Peyer's patch (tissue), 4 donors: ENCODE measurements around the gene SNRNP25. TPM values are rescaled to one million over a fixed set of nuclear protein-coding genes. Genes with fewer than 3 reads are reported as not detected.

ENCODE experiments used
- DNase-seq, 3 donors: peaks; one replicate each; pipeline ENCODE4 v3.0.0-alpha.2; 2017 to 2019
- H3K27ac ChIP-seq, 4 donors: fragments of 200-600 bp; sonication (generic); one replicate each; pipeline ENCODE4 v1.5.1; 2016 to 2019
- H3K27me3 ChIP-seq, 2 donors: fragments of 200-600 bp; sonication (generic); one replicate each; pipeline ENCODE4 v1.5.1; 2019
- H3K36me3 ChIP-seq, 3 donors: fragments of 200-600 bp; sonication (generic); one replicate each; pipeline ENCODE4 v1.5.1; 2016 to 2019
- H3K4me1 ChIP-seq, 4 donors: fragments of 200-600 bp; sonication (generic); one replicate each; pipeline ENCODE4 v1.5.1; 2016 to 2019
- H3K4me3 ChIP-seq, 4 donors: fragments of 200-600 bp; sonication (generic); 1 replicate in 3 of 4; 2 replicates in 1 of 4; pipeline ENCODE4 v1.5.1; 2016 to 2019; ENCODE audit warnings: mild to moderate bottlenecking in 1 of 4
- H3K9me3 ChIP-seq, 4 donors: fragments of 200-600 bp; sonication (generic); one replicate each; pipeline ENCODE4 v1.5.1; 2016 to 2019; ENCODE audit warnings: mild to moderate bottlenecking in 1 of 4
- POLR2A ChIP-seq, 2 donors: fragments of 450-650 bp; IDR thresholded peaks; one replicate each; pipeline ENCODE4 v1.5.1; 2017; ENCODE audit warnings: antibody characterized with exemption in 2 of 2, mild to moderate bottlenecking in 2 of 2, moderate library complexity in 2 of 2
- total RNA-seq, 4 donors: library from RNA; depleted of rRNA; stranded (reverse); fragments of >200 nt; gene quantifications; one replicate each; pipeline ENCODE4 v1.1.0, GENCODE V29; 2016
- TF ChIP-seq, protein P1 (sequence below), 6 experiments: fragments of 450-650 bp in 4 of 6; fragments of 200-600 bp in 2 of 6; sonication (generic) in 1 of 6; IDR thresholded peaks; one replicate each; pipeline ENCODE4 v1.5.1; 2017 to 2019; ENCODE audit warnings: antibody characterized with exemption in 6 of 6, mild to moderate bottlenecking in 3 of 6, moderate library complexity in 1 of 6

The SNRNP25 gene
- total RNA-seq, 4 donors from 2014 or later, result 8.7 to 17.6 (median 14.4) TPM

DNA sequence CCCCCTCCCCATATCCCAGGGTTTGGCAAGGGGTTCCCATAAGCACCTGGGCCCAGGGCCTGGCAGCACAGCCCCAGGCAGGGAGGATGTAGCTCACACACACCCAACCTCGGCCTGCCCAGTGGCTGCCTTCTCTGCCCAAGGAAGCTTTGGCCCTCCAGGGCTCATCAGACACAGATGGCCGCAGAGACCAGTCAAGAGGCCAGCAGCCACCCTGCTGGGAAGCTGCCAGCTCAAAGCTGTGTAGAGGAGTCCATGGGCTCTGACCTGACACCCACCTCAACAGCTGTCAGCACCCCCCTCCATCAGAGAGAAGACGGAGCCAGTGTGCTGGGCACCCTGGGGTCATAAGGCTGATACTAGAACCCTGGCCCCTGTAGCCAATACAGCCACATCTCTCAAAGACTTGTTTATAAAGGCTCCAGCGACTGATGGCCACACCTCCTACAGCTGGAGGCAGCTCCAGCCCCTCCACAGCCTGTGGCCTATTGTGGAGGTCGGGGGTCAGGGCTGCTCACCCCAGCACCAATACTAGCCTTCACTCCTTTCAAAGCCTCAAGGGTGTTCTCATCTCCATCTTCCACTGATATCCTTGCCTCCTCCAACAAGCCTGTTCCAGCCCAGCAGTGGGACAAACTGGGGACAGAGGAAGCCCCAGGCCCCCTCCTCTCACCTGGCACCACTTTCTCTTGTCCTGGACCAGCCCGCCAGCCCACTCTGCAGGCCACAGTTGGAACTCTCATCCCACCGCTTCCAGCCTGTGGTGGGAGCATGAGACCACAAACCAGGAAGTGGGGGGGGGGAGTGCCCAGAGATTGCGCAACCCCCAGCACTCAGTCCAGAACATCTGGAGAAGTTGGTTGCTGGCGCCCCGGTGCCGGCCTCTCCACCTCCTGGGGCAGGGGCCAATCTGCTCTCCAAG lies 22.2 kb downstream of the SNRNP25 start:
- H3K36me3 ChIP-seq, result peaks cover 0 to 12% (median 0%) of the 10 kb centered on the region in 3 donors
- TF ChIP-seq, protein P1, sequence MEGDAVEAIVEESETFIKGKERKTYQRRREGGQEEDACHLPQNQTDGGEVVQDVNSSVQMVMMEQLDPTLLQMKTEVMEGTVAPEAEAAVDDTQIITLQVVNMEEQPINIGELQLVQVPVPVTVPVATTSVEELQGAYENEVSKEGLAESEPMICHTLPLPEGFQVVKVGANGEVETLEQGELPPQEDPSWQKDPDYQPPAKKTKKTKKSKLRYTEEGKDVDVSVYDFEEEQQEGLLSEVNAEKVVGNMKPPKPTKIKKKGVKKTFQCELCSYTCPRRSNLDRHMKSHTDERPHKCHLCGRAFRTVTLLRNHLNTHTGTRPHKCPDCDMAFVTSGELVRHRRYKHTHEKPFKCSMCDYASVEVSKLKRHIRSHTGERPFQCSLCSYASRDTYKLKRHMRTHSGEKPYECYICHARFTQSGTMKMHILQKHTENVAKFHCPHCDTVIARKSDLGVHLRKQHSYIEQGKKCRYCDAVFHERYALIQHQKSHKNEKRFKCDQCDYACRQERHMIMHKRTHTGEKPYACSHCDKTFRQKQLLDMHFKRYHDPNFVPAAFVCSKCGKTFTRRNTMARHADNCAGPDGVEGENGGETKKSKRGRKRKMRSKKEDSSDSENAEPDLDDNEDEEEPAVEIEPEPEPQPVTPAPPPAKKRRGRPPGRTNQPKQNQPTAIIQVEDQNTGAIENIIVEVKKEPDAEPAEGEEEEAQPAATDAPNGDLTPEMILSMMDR (IDR thresholded peaks at IDR 0.05), result peak in 3 of 6 experiments; percentile 8 to 18 (median 18)
- TF ChIP-seq POLR2A (IDR thresholded peaks at IDR 0.05), result no peak
- no peaks in the 10 kb centered on the region for H3K27me3 ChIP-seq
- peak; percentile 37 to 78 (median 66) for DNase-seq
- H3K9me3 ChIP-seq, result no peaks in the 10 kb centered on the region
- H3K4me1 ChIP-seq, result peaks cover 0 to 60% (median 25%) of the 10 kb centered on the region in 4 donors
- no peak overlapping the region for H3K4me3 ChIP-seq
- peak overlapping the region; percentile 7 to 92 (median 89) for H3K27ac ChIP-seq

DNA sequence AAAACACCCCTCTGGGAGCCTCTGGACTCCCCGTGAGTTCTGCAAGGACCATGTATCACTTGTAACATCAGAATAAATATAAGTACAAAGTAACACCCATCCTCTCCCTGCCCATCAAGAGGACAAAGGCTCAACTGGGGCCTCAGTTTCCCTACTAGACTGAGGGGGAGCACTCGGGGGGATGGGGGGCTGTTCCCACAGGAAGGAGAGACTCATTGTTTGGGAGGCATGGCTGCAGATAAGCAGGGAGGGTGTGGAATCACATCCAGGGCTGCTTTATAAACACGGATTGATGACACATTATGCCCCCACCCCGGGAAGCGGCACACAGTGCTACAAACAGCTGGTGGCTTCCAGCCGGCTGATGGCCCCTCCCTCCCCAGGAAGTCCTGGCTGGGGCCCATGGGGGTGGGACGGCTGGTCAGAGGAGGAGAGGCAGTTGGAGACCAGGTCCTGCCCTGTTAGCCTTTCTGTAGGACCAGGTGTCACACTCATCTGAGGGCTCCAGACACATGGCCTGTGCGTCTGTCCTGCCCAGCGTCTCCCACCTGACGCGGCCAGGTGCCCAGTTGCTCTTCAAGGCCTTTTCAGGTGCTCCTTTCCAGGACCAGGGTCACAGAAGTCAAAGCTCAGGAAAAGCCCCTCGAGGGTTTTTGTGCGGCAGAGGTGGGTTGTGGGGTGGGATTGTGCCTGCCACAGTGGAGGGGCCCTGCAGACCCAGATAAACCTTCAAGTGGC lies 23.1 kb downstream of the SNRNP25 start:
- H3K27me3 ChIP-seq, result no peaks in the 10 kb centered on the region
- peak overlapping the region; percentile 62 to 98 (median 96) for H3K4me3 ChIP-seq
- peaks cover 0 to 12% (median 0%) of the 10 kb centered on the region in 3 donors for H3K36me3 ChIP-seq
- peak; percentile 40 to 80 (median 79) for DNase-seq
- H3K4me1 ChIP-seq, result peaks cover 0 to 55% (median 25%) of the 10 kb centered on the region in 4 donors
- peak overlapping the region; percentile 83 to 92 (median 89) for H3K27ac ChIP-seq
- TF ChIP-seq POLR2A (IDR thresholded peaks at IDR 0.05), result no peak
- TF ChIP-seq, protein P1 (IDR thresholded peaks at IDR 0.05), result no peak
- no peaks in the 10 kb centered on the region for H3K9me3 ChIP-seq

DNA sequence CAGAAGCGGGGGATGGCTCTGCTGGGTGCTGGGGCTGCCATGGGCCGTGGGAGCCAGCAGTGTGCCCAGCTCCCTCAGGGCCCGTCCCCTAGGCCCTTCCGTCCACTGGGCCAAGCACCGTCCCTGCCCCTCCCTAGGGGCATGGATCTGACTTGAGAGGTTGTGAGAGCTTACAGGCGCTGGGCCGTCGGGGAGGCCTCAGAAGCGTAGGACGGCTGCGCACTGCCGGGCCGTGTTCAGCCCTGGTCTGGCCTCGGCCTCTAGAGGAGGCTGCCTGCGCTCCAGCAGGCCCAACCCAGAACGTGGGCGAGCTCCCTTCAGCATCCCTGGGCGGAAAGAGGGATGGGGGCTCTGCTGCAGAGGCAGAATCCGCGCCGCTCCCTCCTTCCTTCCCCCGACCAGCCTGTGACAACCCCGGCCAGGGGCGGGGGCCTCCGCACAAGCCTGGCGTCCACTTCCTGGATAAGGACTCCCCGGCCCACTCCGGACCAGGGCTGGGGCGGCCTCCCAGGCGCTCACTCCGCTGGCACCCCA lies 23.7 kb downstream of the SNRNP25 start:
- peak; percentile 49 to 73 (median 69) for DNase-seq
- H3K27me3 ChIP-seq, result no peaks in the 10 kb centered on the region
- H3K9me3 ChIP-seq, result no peaks in the 10 kb centered on the region
- TF ChIP-seq, protein P1 (IDR thresholded peaks at IDR 0.05), result no peak
- no peak for TF ChIP-seq POLR2A (IDR thresholded peaks at IDR 0.05)
- peaks cover 0 to 13% (median 0%) of the 10 kb centered on the region in 3 donors for H3K36me3 ChIP-seq
- peaks cover 0 to 55% (median 23%) of the 10 kb centered on the region in 4 donors for H3K4me1 ChIP-seq
- peak overlapping the region; percentile 62 to 98 (median 96) for H3K4me3 ChIP-seq
- peak overlapping the region; percentile 83 to 92 (median 89) for H3K27ac ChIP-seq

DNA sequence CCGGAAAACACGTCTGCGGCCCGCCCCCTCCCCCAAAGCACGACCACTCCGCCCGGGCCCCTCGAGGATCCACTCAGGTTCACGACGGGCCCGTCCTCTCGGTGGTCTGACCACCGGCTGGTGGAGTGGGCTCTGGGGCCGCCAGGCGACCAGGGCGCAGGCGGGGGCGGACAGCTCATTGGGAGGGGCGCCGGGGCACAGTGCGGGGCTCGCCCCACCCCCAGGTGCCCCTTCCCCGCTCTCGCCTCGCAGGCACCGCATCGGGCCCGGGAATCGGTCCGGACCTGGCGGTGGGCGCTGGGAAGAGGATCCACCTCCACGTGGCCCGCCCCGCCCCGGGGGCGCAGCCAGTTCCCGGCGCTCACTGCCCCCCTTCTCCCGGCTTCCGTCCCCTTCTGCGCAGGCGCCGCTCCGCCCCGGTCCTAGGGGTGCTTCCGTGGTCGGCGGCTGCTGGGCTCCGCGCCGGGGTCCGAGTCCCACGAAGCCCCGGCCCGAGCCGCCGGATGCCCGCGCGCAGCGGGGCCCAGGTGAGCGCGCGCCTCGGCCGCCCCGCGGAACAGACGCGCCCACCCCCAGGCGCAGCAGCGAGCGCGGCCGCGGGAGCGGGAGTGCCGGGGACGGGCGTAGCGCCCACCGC lies 24.3 kb downstream of the SNRNP25 start, which contains the start of gene MPG:
TSS of gene MPG (plus strand) at position 419 of the 637 bp plus-strand sequence. CDS start at position 504, 85 bp downstream.
- DNase-seq, result peak; percentile 85 to 94 (median 86)
- Histone ChIP-seq H3K9me3 (no peaks in the 10 kb centered on the region), H3K36me3 (peaks cover 0 to 16% (median 0%) of the 10 kb centered on the region in 3 donors), H3K27ac (peak within 1 kb of the TSS; percentile 83 to 92 (median 89)), H3K27me3 (no peaks in the 10 kb centered on the region), H3K4me1 (peaks cover 0 to 50% (median 19%) of the 10 kb centered on the region in 4 donors), H3K4me3 (peak within 1 kb of the TSS; percentile 62 to 98 (median 96))
- TF ChIP-seq, protein P1 (IDR thresholded peaks at IDR 0.05), result no peak
- peak; percentile 55 to 69 for TF ChIP-seq POLR2A (IDR thresholded peaks at IDR 0.05)
